ENCODE measurements around the gene ALOX12. TPM values are rescaled to one million over a fixed set of nuclear protein-coding genes. Genes with fewer than 3 reads are reported as not detected.

ALOX12 gene
- total RNA-seq, 4 donors from 2014 or later: 0.17 TPM; not detected in 3

GRCh38 chr17:6994118-6994598 is 1.7 kb upstream of the ALOX12 start:
- H3K27me3 ChIP-seq: peaks cover 0 to 47% (median 0%) of the 10 kb centered on the region in 4 donors
- DNase-seq (ENCODE audit: extremely low spot score): no peak
- intact Hi-C loops (cut with DNase I): no loop called here
- H3K27ac ChIP-seq (replicated peaks in 1 of 4): no peak overlapping the region
- 92% methylated on average over 10 of the region's 10 CpGs for WGBS
- peaks cover 3 to 21% (median 14%) of the 10 kb centered on the region in 4 donors for H3K36me3 ChIP-seq
- no peak overlapping the region for H3K4me3 ChIP-seq
- TF ChIP-seq POLR2A (IDR thresholded peaks at IDR 0.05; ENCODE audit: low read depth) (no peak), CTCF (IDR thresholded peaks at IDR 0.05) (no peak), EP300 (IDR thresholded peaks at IDR 0.05) (no peak), POLR2AphosphoS5 (IDR thresholded peaks at IDR 0.05) (no peak)
- no peaks in the 10 kb centered on the region for H3K9me3 ChIP-seq
- peaks cover 8 to 18% (median 16%) of the 10 kb centered on the region in 4 donors for H3K4me1 ChIP-seq

- H3K27ac ChIP-seq (replicated peaks in 1 of 4): no peak overlapping the region
- H3K36me3 ChIP-seq: peaks cover 9 to 27% (median 20%) of the 10 kb centered on the region in 4 donors
- TF ChIP-seq POLR2A (IDR thresholded peaks at IDR 0.05; ENCODE audit: low read depth) (no peak), POLR2AphosphoS5 (IDR thresholded peaks at IDR 0.05) (no peak), CTCF (IDR thresholded peaks at IDR 0.05) (no peak), EP300 (IDR thresholded peaks at IDR 0.05) (no peak)
- peaks cover 0 to 41% (median 0%) of the 10 kb centered on the region in 4 donors for H3K27me3 ChIP-seq
- WGBS: 85% methylated on average over 9 of the region's 9 CpGs
- peaks cover 8 to 18% (median 16%) of the 10 kb centered on the region in 4 donors for H3K4me1 ChIP-seq
- no peak for DNase-seq (ENCODE audit: extremely low spot score)
- H3K9me3 ChIP-seq: no peaks in the 10 kb centered on the region
- intact Hi-C loops (cut with DNase I): no loop called here
- no peak overlapping the region for H3K4me3 ChIP-seq
Measured at GRCh38 chr17:6994666-6995256, 1.1 kb upstream of the ALOX12 start.

- Histone ChIP-seq H3K36me3 (peaks cover 14 to 44% (median 36%) of the 10 kb centered on the region in 4 donors), H3K27me3 (peaks cover 0 to 26% (median 0%) of the 10 kb centered on the region in 4 donors), H3K9me3 (no peaks in the 10 kb centered on the region), H3K4me1 (peaks cover 8 to 18% (median 16%) of the 10 kb centered on the region in 4 donors), H3K4me3 (peak overlapping the region; percentile 43 to 55 (median 47)), H3K27ac (replicated peaks in 1 of 4) (no peak overlapping the region)
- intact Hi-C loops (cut with DNase I): no loop called here
- 69% methylated on average over 26 of the region's 58 CpGs for WGBS
- no peak for DNase-seq (ENCODE audit: extremely low spot score)
- TF ChIP-seq POLR2AphosphoS5 (IDR thresholded peaks at IDR 0.05): no peak
- TF ChIP-seq CTCF (IDR thresholded peaks at IDR 0.05): no peak
- TF ChIP-seq EP300 (IDR thresholded peaks at IDR 0.05): no peak
- no peak for TF ChIP-seq POLR2A (IDR thresholded peaks at IDR 0.05; ENCODE audit: low read depth)
Measured at GRCh38 chr17:6996256-6997011, 585 bp downstream of the ALOX12 start.

- TF ChIP-seq POLR2AphosphoS5 (IDR thresholded peaks at IDR 0.05): no peak
- TF ChIP-seq EP300 (IDR thresholded peaks at IDR 0.05): no peak
- Histone ChIP-seq H3K27me3 (peaks cover 0 to 21% (median 0%) of the 10 kb centered on the region in 4 donors), H3K9me3 (no peaks in the 10 kb centered on the region), H3K4me1 (peaks cover 8 to 18% (median 16%) of the 10 kb centered on the region in 4 donors), H3K4me3 (no peak overlapping the region), H3K27ac (replicated peaks in 1 of 4) (no peak overlapping the region), H3K36me3 (peaks cover 17 to 51% (median 44%) of the 10 kb centered on the region in 4 donors)
- intact Hi-C loops (cut with DNase I): no loop called here
- no peak for DNase-seq (ENCODE audit: extremely low spot score)
- 91% methylated on average over 8 of the region's 8 CpGs for WGBS
Measured at GRCh38 chr17:6997171-6997570, 1.3 kb downstream of the ALOX12 start.

- Histone ChIP-seq H3K4me1 (peaks cover 8 to 18% (median 16%) of the 10 kb centered on the region in 4 donors), H3K27me3 (peaks cover 0 to 17% (median 0%) of the 10 kb centered on the region in 4 donors), H3K4me3 (no peak overlapping the region), H3K27ac (replicated peaks in 1 of 4) (no peak overlapping the region), H3K36me3 (peaks cover 30 to 66% (median 57%) of the 10 kb centered on the region in 4 donors), H3K9me3 (no peaks in the 10 kb centered on the region)
- no peak for DNase-seq (ENCODE audit: extremely low spot score)
- WGBS: 87% methylated on average over 11 of the region's 11 CpGs
- intact Hi-C loops (cut with DNase I): no loop called here
- TF ChIP-seq CTCF (IDR thresholded peaks at IDR 0.05): no peak
Measured at GRCh38 chr17:6998855-6999508, 3.1 kb downstream of the ALOX12 start.

Measured in esophagus muscularis mucosa (tissue), 4 donors.